MV-4-11 (cell line): ENCODE data around the gene TBC1D10B.
"Not testable (repeated sequence)": the region's sequence is repeated elsewhere in the genome, so short reads cannot be mapped to it uniquely, and the experiment has no call there.

Source experiments
- DNase-seq: peaks from one replicate; lab custom pipeline; 2025; lab: John Stamatoyannopoulos, UW

Gene TBC1D10B

DNA sequence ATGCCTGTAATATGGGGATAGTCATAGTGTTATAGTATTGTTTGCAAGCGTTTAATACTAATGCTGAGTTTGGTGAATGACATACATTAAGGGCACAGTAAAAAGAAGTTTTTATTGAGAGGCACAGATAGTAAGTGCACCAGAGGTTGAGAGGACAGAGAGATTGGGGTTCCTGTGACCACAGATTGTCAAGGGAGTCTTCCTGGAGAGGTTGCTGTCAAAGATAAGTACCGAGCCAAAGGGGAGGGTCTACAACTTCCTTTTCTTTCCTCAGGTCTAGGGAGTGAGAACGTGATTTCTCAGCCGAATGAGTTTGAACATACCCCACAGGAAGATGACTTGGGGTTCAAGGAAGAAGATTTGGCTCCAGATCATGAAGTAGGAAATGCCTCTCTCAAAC is 26.8 kb upstream of the TBC1D10B start:
- DNase-seq: no peak

DNA sequence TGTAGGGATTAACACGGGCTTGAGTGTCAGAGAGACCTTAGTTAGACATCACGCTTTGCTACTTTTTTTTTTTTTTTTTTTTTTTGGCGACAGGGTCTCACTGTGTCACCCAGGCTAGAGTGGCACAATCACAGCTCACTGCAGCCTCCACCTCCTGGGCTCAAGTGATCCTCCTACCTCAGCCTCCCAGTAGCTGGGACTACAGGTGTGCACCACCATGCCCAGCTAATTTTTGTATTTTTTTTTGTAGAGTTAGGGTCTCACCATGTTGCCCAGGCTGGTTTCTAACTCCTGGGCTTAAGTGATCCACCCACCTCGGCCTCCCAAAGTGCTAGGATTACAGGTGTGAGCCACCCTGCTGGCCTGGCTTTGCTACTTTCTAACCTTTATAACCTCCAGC is 26.3 kb upstream of the TBC1D10B start:
- DNase-seq: not testable (repeated sequence)

GRCh38 chr16:30395992-30396585 is 25.8 kb upstream of the TBC1D10B start:
- DNase-seq: no peak

DNA sequence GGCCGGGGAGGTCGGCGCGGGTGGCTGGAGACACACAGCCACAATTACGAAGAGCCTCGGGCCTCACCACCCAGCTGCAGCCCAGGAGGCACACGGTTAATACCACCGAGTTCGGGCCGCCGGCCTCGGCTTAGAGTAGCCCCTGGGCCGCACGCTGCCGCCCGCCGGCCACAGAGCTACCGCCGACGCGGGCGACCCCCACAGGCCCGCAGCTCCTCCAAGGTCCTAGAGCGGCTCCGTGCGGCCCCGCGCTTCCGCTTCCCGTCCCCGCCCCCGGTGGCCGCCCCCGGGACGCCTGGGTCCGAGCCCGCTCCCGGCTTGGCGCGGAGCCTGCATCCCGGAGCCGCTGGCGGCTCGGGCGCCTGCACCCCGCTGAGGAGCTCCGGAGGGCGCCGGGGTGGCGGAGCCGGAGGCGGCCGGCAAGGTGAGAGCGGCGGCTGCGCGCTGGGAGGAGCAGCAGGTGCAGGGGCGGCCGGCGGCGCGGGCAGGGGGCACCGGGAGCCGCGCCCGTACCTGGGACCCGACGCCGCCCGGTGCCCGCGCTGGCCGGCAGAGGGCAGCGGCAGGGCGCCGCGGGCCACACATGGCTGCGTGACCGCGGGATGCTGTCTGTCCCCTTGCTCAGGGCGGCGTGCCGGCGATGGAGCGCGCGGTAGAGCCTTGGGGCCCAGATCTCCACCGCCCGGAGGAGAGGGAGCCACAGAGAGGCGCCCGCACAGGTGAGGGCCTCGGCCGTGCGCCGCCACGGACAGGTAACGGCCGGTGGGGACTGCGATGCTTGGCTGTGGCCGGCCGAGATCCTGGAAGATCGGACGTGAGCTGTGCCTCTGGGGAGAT is 25.1 kb upstream of the TBC1D10B start, which contains the start of gene ZNF48:
Gene ZNF48 (plus strand): TSS at position 266 of the 837 bp plus-strand sequence. CDS start 375 bp downstream, at position 641.
- peak; percentile 70 for DNase-seq

- no peak for DNase-seq
Observed at GRCh38 chr16:30394592-30395154, 24.4 kb upstream of the TBC1D10B start.

- no peak for DNase-seq
Observed at GRCh38 chr16:30383521-30383920, 13.2 kb upstream of the TBC1D10B start.

DNA sequence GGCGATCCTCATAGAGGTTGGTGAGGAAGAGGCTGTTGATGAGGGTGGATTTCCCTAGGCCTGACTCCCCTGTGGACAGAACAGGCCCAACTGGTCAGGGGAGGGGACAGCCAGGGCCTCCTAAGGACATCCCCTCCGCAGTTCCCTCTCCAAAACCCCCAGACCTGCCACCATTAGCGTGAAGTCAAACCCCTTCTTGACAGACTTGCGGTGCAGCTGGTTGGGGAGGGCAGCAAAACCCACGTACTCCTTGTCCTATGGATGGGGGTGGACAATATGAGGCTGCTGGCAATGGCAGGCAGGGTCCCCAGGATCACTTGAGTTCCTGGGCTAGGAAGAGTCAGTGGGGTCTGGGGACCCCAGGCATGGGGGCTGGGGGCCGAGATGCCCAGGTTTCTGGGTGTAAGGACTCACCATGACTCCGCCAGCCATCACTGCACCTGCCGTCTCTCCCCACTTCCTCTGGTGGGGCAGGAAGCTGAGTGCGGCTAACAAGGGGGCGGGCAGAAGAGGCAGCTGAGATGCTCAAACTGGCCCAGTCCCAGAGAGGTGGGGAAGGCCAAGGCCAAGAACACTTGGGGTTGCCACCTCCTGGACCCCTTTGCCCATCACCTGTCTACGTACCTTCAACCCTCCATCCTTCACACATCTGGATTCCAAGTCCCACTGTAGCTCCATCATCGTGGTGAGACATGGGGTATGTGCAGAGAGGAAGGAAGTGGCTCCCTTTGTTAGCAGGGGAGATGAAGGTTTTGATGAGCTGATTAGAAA is 12.0 kb upstream of the TBC1D10B start, which contains the start of gene SEPTIN1:
Gene SEPTIN1 (minus strand): TSS at position 451 of the 771 bp plus-strand sequence. CDS start 19 bp downstream, at position 432.
- peak; percentile 7 for DNase-seq

GRCh38 chr16:30381291-30382041 is 11.2 kb upstream of the TBC1D10B start:
- DNase-seq: no peak

- no peak for DNase-seq
Observed at GRCh38 chr16:30380803-30381208, 10.5 kb upstream of the TBC1D10B start.

DNA sequence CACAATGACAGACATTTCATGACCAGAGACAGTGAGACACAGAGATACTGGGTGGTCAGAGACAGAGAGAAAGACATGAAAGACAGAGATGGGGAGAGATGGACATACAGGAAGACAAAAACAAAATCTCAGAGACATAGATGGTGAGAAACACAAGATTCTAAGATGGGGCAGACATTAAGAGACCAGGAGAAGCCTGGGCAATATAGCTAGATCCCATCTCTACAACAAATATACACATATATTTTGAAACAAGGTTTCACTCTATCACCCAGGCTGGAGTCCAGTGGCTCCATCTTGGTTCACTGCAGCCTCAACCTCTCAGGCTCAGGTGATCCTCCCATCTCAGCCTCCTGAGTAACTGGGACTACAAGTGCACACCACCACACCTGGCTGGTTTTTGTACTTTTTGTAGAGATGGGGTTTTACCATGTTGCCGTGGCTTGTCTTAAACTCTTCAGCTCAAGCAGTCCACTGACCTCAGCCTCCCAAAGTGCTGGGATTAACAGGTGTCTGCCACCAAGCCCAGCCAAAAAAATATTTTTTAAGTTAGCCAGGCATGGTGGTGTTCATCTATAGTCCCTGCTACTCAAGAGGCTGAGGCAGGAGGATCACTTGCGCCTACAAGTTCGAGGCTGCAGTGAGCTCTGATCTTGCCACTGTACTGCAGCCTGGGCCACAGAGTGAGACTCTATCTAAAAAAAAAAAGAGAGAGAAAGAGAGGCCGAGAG is 9.9 kb upstream of the TBC1D10B start:
- no peak for DNase-seq

GRCh38 chr16:30379158-30379783 is 9.0 kb upstream of the TBC1D10B start:
- DNase-seq: no peak

DNA sequence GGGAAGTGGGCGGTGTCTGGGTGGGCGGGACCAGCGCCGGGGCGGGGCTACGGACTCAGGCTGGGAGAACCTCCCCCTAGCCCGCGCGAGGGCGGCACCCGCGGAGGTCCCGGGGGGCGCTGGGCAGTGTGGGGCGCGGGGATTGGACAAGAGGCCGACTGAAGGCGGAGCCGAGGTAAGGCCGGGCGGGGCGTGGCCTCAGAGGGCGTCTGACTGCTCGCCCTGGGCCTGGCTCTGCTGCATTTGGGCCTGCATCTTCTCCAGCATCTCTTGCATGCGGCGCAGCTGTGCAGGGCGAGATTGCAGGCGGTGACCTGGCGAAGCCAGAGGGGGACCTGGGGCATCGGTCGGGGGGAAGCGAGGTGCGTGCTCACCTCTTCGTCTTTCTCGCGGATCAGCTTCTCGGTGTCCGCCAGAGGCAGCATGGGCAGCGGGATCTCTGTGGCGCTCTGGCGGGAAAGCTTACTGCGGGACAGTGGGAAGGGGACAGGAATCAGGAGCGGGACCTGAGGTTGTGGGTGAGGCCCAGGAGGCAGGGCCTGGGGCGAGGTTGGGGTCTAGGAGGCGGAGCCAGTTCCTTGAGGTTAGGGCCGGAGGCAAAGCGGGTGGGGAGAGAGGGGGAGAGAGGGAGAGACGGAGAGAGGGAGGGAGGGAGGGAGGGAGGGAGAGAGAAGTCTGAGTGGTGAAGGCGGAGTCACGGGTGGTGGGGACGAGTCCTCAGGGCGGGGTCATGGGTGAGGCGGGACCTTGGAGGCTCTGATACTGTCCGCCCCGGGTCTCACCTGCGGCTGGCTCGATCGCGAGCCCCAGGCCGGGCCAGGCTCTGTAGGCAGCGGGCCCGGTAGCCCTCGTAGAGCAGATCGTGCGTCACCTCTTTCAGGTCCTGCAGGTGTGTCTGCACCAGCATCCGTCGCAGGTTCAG is 8.2 kb upstream of the TBC1D10B start:
- DNase-seq: peak; percentile 96

GRCh38 chr16:30377812-30378235 is 7.5 kb upstream of the TBC1D10B start:
- DNase-seq: peak; percentile 80

GRCh38 chr16:30377050-30377811 is 6.9 kb upstream of the TBC1D10B start:
- DNase-seq: no peak

DNA sequence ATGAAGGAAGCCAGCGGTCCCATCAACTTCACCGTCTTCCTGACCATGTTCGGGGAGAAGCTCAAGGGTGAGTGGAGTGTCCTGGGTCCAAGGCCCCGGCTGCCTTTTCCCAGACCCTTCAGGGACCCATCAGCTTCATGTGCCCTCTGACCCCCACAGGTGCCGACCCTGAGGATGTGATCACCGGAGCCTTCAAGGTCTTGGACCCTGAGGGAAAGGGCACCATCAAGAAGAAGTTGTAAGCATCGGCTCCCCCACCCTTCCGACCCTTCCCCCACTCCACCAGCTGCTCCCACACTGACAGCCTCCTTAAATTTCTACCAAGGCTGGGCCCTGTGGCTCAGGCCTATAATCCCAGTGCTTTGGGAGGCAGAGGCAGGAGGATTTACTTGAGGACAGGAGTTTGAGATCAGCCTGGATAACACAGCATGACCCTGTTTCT is 6.2 kb upstream of the TBC1D10B start:
- no peak for DNase-seq

DNA sequence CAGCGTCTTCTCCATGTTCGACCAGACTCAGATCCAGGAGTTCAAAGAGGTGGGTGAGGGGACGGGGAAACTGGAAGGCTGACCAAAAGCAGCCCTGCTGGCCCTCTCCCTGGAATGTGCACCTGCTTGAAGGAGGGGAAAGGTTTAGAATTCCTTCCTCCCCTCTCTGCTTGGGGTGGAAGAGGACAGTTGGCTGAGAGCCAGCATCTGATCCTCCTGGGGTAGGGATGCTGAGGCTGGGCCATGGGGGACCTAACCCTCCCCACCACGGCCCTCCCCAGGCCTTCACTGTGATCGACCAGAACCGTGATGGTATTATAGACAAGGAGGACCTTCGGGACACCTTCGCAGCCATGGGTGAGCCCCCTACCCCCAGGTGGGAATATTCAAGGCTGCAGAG is 5.6 kb upstream of the TBC1D10B start:
- DNase-seq: no peak

DNA sequence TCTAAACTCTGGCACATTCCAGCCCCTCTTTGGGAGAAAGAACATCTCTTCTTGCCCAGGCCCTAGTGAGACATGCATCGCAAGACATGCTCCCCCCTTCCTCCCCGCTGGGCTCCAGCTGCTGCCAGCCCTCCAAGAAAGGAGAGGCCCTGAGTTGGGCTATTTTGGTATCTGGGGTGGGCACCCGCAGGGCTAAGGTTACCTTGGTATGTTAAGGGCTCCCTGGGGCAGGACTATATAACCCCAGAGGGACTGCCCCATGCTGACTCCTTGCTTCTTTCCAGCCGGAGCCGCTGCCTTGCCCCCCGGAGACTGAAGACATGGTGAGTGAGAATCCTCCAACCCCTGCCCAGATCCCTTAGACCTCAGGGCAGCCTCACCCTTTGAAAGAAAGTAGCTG is 4.2 kb upstream of the TBC1D10B start, which contains the start of gene MYL11:
Gene MYL11 (plus strand): TSS at position 265 of the 400 bp plus-strand sequence. CDS start 56 bp downstream, at position 321.
- DNase-seq: no peak

DNA sequence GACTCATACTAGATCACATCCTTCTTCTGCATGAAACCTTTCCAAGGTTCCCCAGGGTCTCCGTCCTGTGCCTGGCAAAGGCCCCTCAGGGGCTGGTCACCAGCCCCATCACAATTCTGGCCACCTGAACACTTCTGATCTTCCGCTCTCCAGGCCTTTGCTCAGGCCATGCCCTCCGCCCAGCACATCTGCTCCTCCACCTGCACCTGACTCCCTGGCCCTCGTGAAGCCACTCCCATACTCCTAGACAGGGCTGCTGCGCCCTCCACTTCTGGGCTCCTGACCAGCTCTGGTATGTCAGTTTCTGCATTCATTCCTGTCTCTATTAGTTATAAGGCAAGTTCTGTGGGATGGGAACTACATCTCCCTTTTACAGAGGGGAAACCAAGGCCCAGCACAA is 2.4 kb upstream of the TBC1D10B start:
- DNase-seq: no peak
